K562 (cell line): Measurements from ENCODE around the gene UBE2C. TPM values are rescaled to one million over a fixed set of nuclear protein-coding genes. Genes with fewer than 3 reads are reported as not detected.

Experiments
- ATAC-seq: fragments of 200-7000 bp; cut with Tn5 transposase; 3 replicates; pipeline ENCODE4 v1.9.1; 2020; ENCODE audit warnings: moderate library complexity
- BruUV-seq: library from RNA; stranded (reverse); fragments of 400-500 nt; replicated peaks from 2 replicates; lab custom pipeline; 2021; lab: Mats Ljungman, UMichigan
- CTCF ChIA-PET: fragments of 300-600 bp; formaldehyde crosslinking; extraction: SDS; loops from one replicate; lab custom pipeline; 2021; ENCODE audit warnings: low intra/inter-chr PET ratio; lab: Yijun Ruan, JAX
- POLR2A ChIA-PET: fragments of 300-600, 350-650 bp; sonication (Branson Sonifier 250); formaldehyde crosslinking; extraction: SDS; loops from one replicate; lab custom pipeline; 2021; ENCODE audit warnings: antibody characterized with exemption, inconsistent platforms; lab: Yijun Ruan, JAX
- DNase-seq, 4 experiments: peaks; one replicate each; pipeline versions ENCODE4 v3.0.0 to v3.0.0-alpha.2; 2011 to 2018; ENCODE audit warnings: low spot score in 3 of 4, mixed read lengths in 3 of 4; ENCODE audit errors: extremely low read depth in 1 of 4
- FAIRE-seq: peaks from 2 replicates; lab custom pipeline; 2011; peaks lifted over from hg19 to GRCh38; lab: Jason Lieb, UNC
- H2AFZ ChIP-seq: 2 replicates; pipeline ENCODE4 v1.6.0; 2011; ENCODE audit warnings: low read depth, low read length, control low read depth, inconsistent platforms
- H3K27ac ChIP-seq: fragments of 200-600 bp; 3 replicates; pipeline ENCODE4 v1.8.0; 2011; ENCODE audit warnings: low read depth, mild to moderate bottlenecking, control low read depth, inconsistent platforms, low read length, moderate library complexity, mixed read lengths; ENCODE audit errors: extremely low read depth
- H3K27me3 ChIP-seq, 2 experiments: fragments of 300-600 bp in 1 of 2; 2 replicates in 1 of 2; 3 replicates in 1 of 2; pipeline versions ENCODE4 v1.6.0 to v1.8.0; 2011; ENCODE audit warnings: inconsistent platforms in 2 of 2, low read length in 2 of 2, mild to moderate bottlenecking in 1 of 2, mixed read lengths in 1 of 2, moderate library complexity in 1 of 2; ENCODE audit not compliant: control insufficient read depth in 2 of 2, insufficient read depth in 2 of 2
- H3K36me3 ChIP-seq: fragments of 300-600 bp; 3 replicates; pipeline ENCODE4 v1.8.0; 2011; ENCODE audit warnings: mild to moderate bottlenecking, low read length, inconsistent platforms; ENCODE audit not compliant: control insufficient read depth, insufficient read depth
- H3K4me1 ChIP-seq, 2 experiments: fragments of 200-600 bp in 1 of 2; replicated peaks in 1 of 2; 2 replicates in 1 of 2; 3 replicates in 1 of 2; pipeline versions ENCODE4 v1.5.1 to v1.8.0; 2011; ENCODE audit warnings: inconsistent platforms in 2 of 2, low read length in 2 of 2, mild to moderate bottlenecking in 1 of 2, mixed read lengths in 1 of 2, moderate library complexity in 1 of 2; ENCODE audit not compliant: control insufficient read depth in 2 of 2, insufficient read depth in 2 of 2
- H3K4me2 ChIP-seq: 2 replicates; pipeline ENCODE4 v1.6.1; 2011; ENCODE audit warnings: low read length, control low read depth, inconsistent platforms, mixed read lengths; ENCODE audit not compliant: insufficient read depth
- H3K4me3 ChIP-seq: fragments of 200-600 bp; sonication (generic), shearing (Covaris generic); 2 replicates; pipeline ENCODE4 v1.5.1; 2016; ENCODE audit warnings: control low read depth, inconsistent platforms
- H3K79me2 ChIP-seq: fragments of 200-600 bp; 3 replicates; pipeline ENCODE4 v1.8.0; 2011; ENCODE audit warnings: low read length, inconsistent platforms; ENCODE audit not compliant: control insufficient read depth, insufficient read depth
- H3K9ac ChIP-seq, 2 experiments: 2 replicates each; pipeline versions ENCODE4 v1.6.0 to v1.6.1; 2011; ENCODE audit warnings: low read depth in 2 of 2, low read length in 2 of 2, control low read depth in 1 of 2, inconsistent platforms in 1 of 2, mild to moderate bottlenecking in 1 of 2, mixed read lengths in 1 of 2; ENCODE audit not compliant: insufficient read depth in 1 of 2
- H3K9me1 ChIP-seq: one replicate; pipeline ENCODE4 v1.6.0; 2011; ENCODE audit warnings: inconsistent platforms, mild to moderate bottlenecking, low read length, moderate library complexity; ENCODE audit not compliant: control insufficient read depth, insufficient read depth
- H3K9me3 ChIP-seq: replicated peaks from 2 replicates; pipeline ENCODE4 v1.5.1; 2011; ENCODE audit warnings: low read depth, low read length, inconsistent platforms; ENCODE audit not compliant: control insufficient read depth, insufficient read depth
- H4K20me1 ChIP-seq: replicated peaks from 2 replicates; pipeline ENCODE4 v1.6.1; 2011; ENCODE audit warnings: low read length, inconsistent platforms, mixed read lengths; ENCODE audit not compliant: control insufficient read depth, insufficient read depth
- MTA3 ChIP-seq: fragments of 450-650 bp; formaldehyde crosslinking; IDR thresholded peaks from 2 replicates; pipeline ENCODE4 v1.6.1; 2017; ENCODE audit warnings: mild to moderate bottlenecking, borderline replicate concordance
- RBM25 ChIP-seq: fragments of 200-400 bp; formaldehyde crosslinking; IDR thresholded peaks from 2 replicates; pipeline ENCODE4 v1.6.1; 2018; ENCODE audit warnings: low read length, low read depth, moderate library complexity; ENCODE audit not compliant: severe bottlenecking
- TCF7 ChIP-seq: sonication (generic); IDR thresholded peaks from 2 replicates; pipeline ENCODE4 v1.6.1; 2016; ENCODE audit warnings: antibody characterized with exemption, borderline replicate concordance
- WGBS: fragments of 100-300 bp; shearing (Covaris generic); methylation state at CpG from one replicate; pipeline ENCODE4 v1.1.6; 2016; ENCODE audit warnings: low coverage, mixed read lengths; ENCODE audit not compliant: insufficient coverage; ENCODE audit errors: missing lambda C conversion rate; 5-methylcytosine and 5-hydroxymethylcytosine counted together
- in situ Hi-C: fragments of 300-500 bp; cut with MboI; formaldehyde crosslinking; loops from 4 replicates; pipeline ENCODE4 v1.15.0; 2018; ENCODE audit warnings: inconsistent platforms, mixed read lengths
- intact Hi-C: fragments of 100-400 bp; cut with micrococcal nuclease; formaldehyde crosslinking; loops from 2 replicates; pipeline ENCODE4 v1.14.2; 2022
- polyA plus RNA-seq, 8 experiments: library from polyadenylated mRNA; depleted of rRNA in 4 of 8; stranded (reverse) in 5 of 8; unstranded in 3 of 8; fragments of >200 nt; fragmentation: Nextera tagmentation in 2 of 8; fragmentation: Illumina TruSeq in 1 of 8; extraction: Ambion mirVana in 2 of 8; extraction: Trizol in 1 of 8; gene quantifications; 2 replicates each; pipeline versions ENCODE4 v1.2.1 to v1.2.3, GENCODE V29; 2011 to 2014; ENCODE audit warnings: inconsistent platforms in 1 of 8, missing spikeins in 1 of 8
- total RNA-seq, 7 experiments: library from RNA; depleted of rRNA in 6 of 7; stranded (reverse); fragments of >200 nt in 6 of 7; fragmentation: Illumina TruSeq in 2 of 7; extraction: Trizol in 2 of 7; gene quantifications; 2 replicates each; pipeline versions ENCODE4 v1.2.1 to v1.2.3, GENCODE V29; 2011 to 2021; ENCODE audit warnings: low replicate concordance in 1 of 7
- TF ChIP-seq, protein P1 (sequence below): fragments of 250-450 bp; sonication (Bioruptor Pico); IDR thresholded peaks from 2 replicates; pipeline ENCODE4 v1.8.0; 2022; ENCODE audit warnings: moderate library complexity, mild to moderate bottlenecking, inconsistent platforms

The UBE2C gene
- total and polyA plus RNA-seq, 9 of the 15 experiments (the other 6 are each of a cell fraction or from before 2014, with no cell fraction given) = 0.51 to 1.6 (median 0.69) TPM

DNA sequence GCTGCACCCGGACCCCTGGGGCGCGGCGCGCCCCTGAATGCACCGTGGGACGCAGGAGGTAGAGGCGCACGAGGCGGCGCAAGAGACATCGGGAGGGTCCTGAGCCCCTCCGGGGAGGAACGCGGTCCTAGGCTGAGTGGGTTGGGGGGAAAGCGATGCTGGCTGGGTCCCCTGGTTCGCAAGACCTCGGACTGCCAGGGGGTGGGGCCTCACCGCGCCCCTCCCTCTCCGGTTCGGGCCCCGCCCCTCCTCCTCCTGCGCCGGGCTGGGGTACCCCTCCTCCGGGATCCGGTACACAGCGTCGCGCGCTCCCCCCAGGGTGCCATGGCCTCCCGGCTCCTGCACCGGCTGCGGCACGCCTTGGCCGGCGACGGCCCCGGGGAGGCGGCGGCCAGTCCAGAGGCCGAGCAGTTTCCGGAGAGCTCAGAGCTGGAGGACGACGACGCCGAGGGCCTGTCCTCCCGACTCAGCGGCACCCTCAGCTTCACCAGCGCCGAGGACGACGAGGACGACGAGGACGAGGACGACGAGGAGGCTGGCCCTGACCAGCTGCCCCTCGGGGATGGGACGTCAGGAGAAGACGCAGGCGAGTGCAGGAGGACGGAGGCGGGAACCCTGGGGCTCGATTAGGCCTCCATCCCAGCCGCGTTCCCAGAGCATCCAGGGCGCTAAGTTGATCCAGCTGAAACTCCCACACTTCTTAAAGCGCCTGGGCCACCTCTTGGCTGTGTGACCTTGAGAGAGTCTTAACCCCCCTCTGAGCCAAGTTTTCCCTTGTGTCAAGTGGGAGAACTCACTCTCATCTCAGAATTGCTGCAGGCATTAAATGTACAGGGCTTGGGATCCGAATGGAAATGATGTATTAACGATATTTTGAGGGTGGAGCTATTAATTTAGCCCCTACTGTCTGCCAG, 21.7 kb downstream of the UBE2C start (continued):
- no peak for TF ChIP-seq MTA3
- TF ChIP-seq, protein P1, sequence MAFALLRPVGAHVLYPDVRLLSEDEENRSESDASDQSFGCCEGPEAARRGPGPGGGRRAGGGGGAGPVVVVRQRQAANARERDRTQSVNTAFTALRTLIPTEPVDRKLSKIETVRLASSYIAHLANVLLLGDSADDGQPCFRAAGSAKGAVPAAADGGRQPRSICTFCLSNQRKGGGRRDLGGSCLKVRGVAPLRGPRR (CRISPR knock-in tag) = no peak

DNA sequence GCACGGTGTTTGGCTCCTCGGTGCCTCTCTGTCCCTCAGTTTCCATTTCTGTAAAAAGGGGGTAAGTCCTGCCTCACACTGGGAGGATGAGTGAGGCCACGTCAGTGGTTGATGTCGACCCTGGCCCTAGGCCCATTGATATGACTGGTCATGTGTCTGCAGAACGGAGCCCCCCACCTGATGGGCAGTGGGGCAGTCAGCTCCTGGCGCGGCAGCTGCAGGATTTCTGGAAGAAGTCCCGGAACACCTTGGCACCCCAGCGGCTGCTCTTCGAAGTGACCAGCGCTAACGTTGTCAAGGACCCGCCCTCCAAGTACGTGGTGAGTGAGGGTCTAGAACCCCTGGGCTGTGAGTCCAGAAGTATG, 22.3 kb downstream of the UBE2C start:
- 88% methylated on average over 14 of the region's 14 CpGs for WGBS
- Histone ChIP-seq H2AFZ (no peak overlapping the region), H3K9me1 (no peaks in the 10 kb centered on the region), H3K4me2 (no peak overlapping the region), H4K20me1 (no peaks in the 10 kb centered on the region), H3K4me3 (no peak overlapping the region), H3K9ac (no peak overlapping the region), H3K36me3 (no peaks in the 10 kb centered on the region), H3K27ac (no peak overlapping the region), H3K27me3 (no peaks in the 10 kb centered on the region), H3K9me3 (no peaks in the 10 kb centered on the region), H3K79me2 (no peaks in the 10 kb centered on the region), H3K4me1 (peaks cover 32 to 34% of the 10 kb centered on the region in 2 experiments)
- CTCF ChIA-PET = no interaction called here
- FAIRE-seq (no peak), ATAC-seq (no peak), DNase-seq (no peak)
- in situ Hi-C loops (no loop called here), intact Hi-C loops (loop anchor here (10.0 kb wide), 1 partner anchor 50 kb away; the partner anchor contains the start of genes SPATA25 and ZSWIM1)
- POLR2A ChIA-PET = interaction anchor here (0.6 to 1.0 kb wide), 2 partner anchors 98 to 100 kb away, joined by 3 read pairs; no protein-coding TSS in a partner anchor
- BruUV-seq = no TSS peak
- TF ChIP-seq TCF7 (no peak), RBM25 (peak; percentile 35)
- TF ChIP-seq, all 486 proteins: peak for 1
